ENCODE measurements around the gene CDT1.
"Not testable (repeated sequence)": the region's sequence is repeated elsewhere in the genome, so short reads cannot be mapped to it uniquely, and the experiment has no call there.

Gene CDT1

GRCh38 chr16:88821168-88821850 is 17.7 kb downstream of the CDT1 start:
- H3K4me3 ChIP-seq (ENCODE audit: low read length), result no peak overlapping the region
- no peak for DNase-seq (ENCODE audit: low read depth, low spot score)
- no peaks in the 10 kb centered on the region for H3K27me3 ChIP-seq (ENCODE audit: control insufficient read depth, insufficient read depth, low read length)
- no CpG with 5 or more reads among the region's 22 CpGs for WGBS (ENCODE audit: insufficient coverage, insufficient read length)
- no peaks in the 10 kb centered on the region for H3K4me1 ChIP-seq (ENCODE audit: control insufficient read depth, insufficient read depth, low read length)
- H3K36me3 ChIP-seq (ENCODE audit: control insufficient read depth, insufficient read depth, low read length), result no peaks in the 10 kb centered on the region; the same call in 1 of the 2 replicates
- no peaks in the 10 kb centered on the region for H3K9me3 ChIP-seq (ENCODE audit: control insufficient read depth, insufficient read depth, low read length)
- no peak overlapping the region for H3K27ac ChIP-seq (ENCODE audit: low read length)

GRCh38 chr16:88822281-88823040 is 18.9 kb downstream of the CDT1 start:
- no peak overlapping the region for H3K27ac ChIP-seq (ENCODE audit: low read length)
- H3K4me1 ChIP-seq (ENCODE audit: control insufficient read depth, insufficient read depth, low read length), result no peaks in the 10 kb centered on the region
- H3K9me3 ChIP-seq (ENCODE audit: control insufficient read depth, insufficient read depth, low read length), result no peaks in the 10 kb centered on the region
- DNase-seq (ENCODE audit: low read depth, low spot score), result no peak
- no peak overlapping the region for H3K4me3 ChIP-seq (ENCODE audit: low read length)
- no peaks in the 10 kb centered on the region for H3K27me3 ChIP-seq (ENCODE audit: control insufficient read depth, insufficient read depth, low read length)
- no CpG with 5 or more reads among the region's 24 CpGs for WGBS (ENCODE audit: insufficient coverage, insufficient read length)
- no peaks in the 10 kb centered on the region; the same call in 1 of the 2 replicates for H3K36me3 ChIP-seq (ENCODE audit: control insufficient read depth, insufficient read depth, low read length)

- WGBS (ENCODE audit: insufficient coverage, insufficient read length), result no CpG with 5 or more reads among the region's 31 CpGs
- H3K36me3 ChIP-seq (ENCODE audit: control insufficient read depth, insufficient read depth, low read length), result not testable (repeated sequence)
Measured at GRCh38 chr16:88823646-88824045, 20.1 kb downstream of the CDT1 start.

DNA sequence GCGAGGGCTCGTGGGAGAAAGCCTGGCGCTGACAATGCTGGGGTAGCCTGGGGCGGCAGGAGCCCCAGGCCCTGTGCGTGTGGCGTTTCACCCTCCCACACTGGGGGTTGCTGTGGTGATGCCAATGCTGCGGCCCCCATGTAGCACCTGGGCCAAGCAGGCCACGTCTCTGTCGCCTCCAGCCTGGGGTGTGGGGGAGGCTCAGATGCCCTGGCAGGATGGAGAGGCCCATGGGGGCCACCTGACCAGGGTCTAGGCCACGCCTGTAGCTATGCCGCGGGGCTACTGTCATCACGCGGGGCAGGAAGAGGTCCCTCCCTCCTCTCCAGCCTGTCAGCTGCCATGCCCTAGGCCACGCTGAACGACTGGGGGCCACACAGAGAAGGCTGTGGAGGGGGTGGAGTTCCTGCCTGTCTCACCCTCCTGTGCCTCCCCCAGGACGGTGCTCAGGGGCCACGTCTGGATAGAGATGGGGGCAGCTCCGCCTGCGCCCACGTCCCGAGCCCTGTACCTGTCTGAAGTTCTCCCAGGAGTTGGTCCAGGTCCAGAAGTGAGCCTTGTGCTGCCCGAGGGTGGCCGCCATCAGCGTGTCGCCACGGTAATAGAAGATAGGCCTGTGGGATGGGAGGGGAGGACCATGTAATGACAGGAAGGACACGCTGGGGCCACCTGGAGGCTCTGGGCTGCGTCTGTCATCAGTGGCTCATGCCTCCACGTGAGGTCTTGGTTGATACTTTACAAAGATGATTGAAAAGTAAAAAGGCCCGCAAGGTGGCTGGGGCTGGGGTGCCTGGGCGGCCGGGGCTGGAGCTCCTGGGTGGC is 20.9 kb downstream of the CDT1 start:
- Histone ChIP-seq H3K36me3 (ENCODE audit: control insufficient read depth, insufficient read depth, low read length) (no peaks in the 10 kb centered on the region; the same call in 1 of the 2 replicates), H3K27me3 (ENCODE audit: control insufficient read depth, insufficient read depth, low read length) (no peaks in the 10 kb centered on the region), H3K9me3 (ENCODE audit: control insufficient read depth, insufficient read depth, low read length) (no peaks in the 10 kb centered on the region), H3K4me3 (ENCODE audit: low read length) (no peak overlapping the region), H3K27ac (ENCODE audit: low read length) (no peak overlapping the region), H3K4me1 (ENCODE audit: control insufficient read depth, insufficient read depth, low read length) (no peaks in the 10 kb centered on the region)
- no CpG with 5 or more reads among the region's 33 CpGs for WGBS (ENCODE audit: insufficient coverage, insufficient read length)
- no peak for DNase-seq (ENCODE audit: low read depth, low spot score)

More at GRCh38 chr16:88823646-88824045, 20.1 kb downstream of the CDT1 start:
- not testable (repeated sequence) for H3K27me3 ChIP-seq (ENCODE audit: control insufficient read depth, insufficient read depth, low read length); H3K4me1 ChIP-seq (ENCODE audit: control insufficient read depth, insufficient read depth, low read length); H3K27ac ChIP-seq (ENCODE audit: low read length); DNase-seq (ENCODE audit: low read depth, low spot score); H3K9me3 ChIP-seq (ENCODE audit: control insufficient read depth, insufficient read depth, low read length); H3K4me3 ChIP-seq (ENCODE audit: low read length)

DNA sequence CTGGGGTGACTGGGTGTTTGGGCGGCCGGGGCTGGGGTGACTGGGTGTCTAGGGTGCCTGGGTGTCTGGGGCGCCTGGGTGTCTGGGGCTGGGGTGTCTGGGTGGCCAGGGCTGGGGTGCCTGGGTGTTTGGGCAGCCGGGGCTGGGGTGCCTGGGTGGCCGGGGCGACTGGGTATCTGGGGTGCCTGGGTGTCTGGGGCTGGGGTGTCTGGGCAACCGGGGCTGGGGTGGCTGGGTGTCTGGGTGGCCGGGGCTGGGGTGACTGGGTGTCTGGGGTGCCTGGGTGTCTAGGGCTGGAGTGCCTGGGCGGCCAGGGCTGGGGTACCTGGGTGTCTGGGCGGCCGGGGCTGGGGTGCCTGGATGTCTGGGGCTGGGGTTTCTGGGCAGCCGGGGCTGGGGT is 21.6 kb downstream of the CDT1 start:
- DNase-seq (ENCODE audit: low read depth, low spot score), result no peak
- Histone ChIP-seq H3K27ac (ENCODE audit: low read length) (no peak overlapping the region), H3K27me3 (ENCODE audit: control insufficient read depth, insufficient read depth, low read length) (no peaks in the 10 kb centered on the region), H3K4me3 (ENCODE audit: low read length) (no peak overlapping the region), H3K4me1 (ENCODE audit: control insufficient read depth, insufficient read depth, low read length) (no peaks in the 10 kb centered on the region), H3K9me3 (ENCODE audit: control insufficient read depth, insufficient read depth, low read length) (no peaks in the 10 kb centered on the region), H3K36me3 (ENCODE audit: control insufficient read depth, insufficient read depth, low read length) (no peaks in the 10 kb centered on the region; the same call in 1 of the 2 replicates)
- no CpG with 5 or more reads among the region's 12 CpGs for whole genome bisulfite sequencing (ENCODE audit: insufficient coverage, insufficient read length)

GRCh38 chr16:88826070-88826840 is 22.7 kb downstream of the CDT1 start:
- no peaks in the 10 kb centered on the region; the same call in 1 of the 2 replicates for H3K36me3 ChIP-seq (ENCODE audit: control insufficient read depth, insufficient read depth, low read length)
- WGBS (ENCODE audit: insufficient coverage, insufficient read length), result no CpG with 5 or more reads among the region's 26 CpGs
- H3K4me1 ChIP-seq (ENCODE audit: control insufficient read depth, insufficient read depth, low read length), result no peaks in the 10 kb centered on the region
- no peak for DNase-seq (ENCODE audit: low read depth, low spot score)
- no peaks in the 10 kb centered on the region for H3K9me3 ChIP-seq (ENCODE audit: control insufficient read depth, insufficient read depth, low read length)
- H3K27ac ChIP-seq (ENCODE audit: low read length), result no peak overlapping the region
- no peak overlapping the region for H3K4me3 ChIP-seq (ENCODE audit: low read length)
- no peaks in the 10 kb centered on the region for H3K27me3 ChIP-seq (ENCODE audit: control insufficient read depth, insufficient read depth, low read length)

DNA sequence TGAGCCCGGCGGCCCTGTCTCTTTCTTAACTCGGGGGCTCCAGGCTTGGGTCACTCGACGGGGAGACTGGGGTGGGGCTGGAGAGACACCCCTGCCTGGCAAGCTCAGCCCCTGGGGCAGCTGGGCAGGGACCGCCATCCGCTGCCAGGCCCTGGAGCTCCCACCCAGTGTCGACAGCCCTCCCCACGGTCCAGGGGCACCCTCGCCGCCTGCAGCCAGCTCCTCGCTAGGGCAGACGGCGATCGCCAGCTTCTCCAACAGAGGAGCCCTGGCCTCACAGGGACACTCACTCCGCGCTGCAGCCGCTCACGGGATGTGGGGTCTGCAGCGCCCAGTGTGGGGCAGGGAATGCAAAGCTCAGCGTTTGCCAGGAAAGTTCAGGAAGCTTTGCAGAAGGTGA is 24.1 kb downstream of the CDT1 start:
- WGBS (ENCODE audit: insufficient coverage, insufficient read length), result no CpG with 5 or more reads among the region's 21 CpGs
- Histone ChIP-seq H3K27me3 (ENCODE audit: control insufficient read depth, insufficient read depth, low read length) (no peaks in the 10 kb centered on the region), H3K36me3 (ENCODE audit: control insufficient read depth, insufficient read depth, low read length) (no peaks in the 10 kb centered on the region; the same call in 1 of the 2 replicates), H3K9me3 (ENCODE audit: control insufficient read depth, insufficient read depth, low read length) (no peaks in the 10 kb centered on the region), H3K4me1 (ENCODE audit: control insufficient read depth, insufficient read depth, low read length) (no peaks in the 10 kb centered on the region), H3K27ac (ENCODE audit: low read length) (no peak overlapping the region), H3K4me3 (ENCODE audit: low read length) (no peak overlapping the region)
- DNase-seq (ENCODE audit: low read depth, low spot score), result no peak

DNA sequence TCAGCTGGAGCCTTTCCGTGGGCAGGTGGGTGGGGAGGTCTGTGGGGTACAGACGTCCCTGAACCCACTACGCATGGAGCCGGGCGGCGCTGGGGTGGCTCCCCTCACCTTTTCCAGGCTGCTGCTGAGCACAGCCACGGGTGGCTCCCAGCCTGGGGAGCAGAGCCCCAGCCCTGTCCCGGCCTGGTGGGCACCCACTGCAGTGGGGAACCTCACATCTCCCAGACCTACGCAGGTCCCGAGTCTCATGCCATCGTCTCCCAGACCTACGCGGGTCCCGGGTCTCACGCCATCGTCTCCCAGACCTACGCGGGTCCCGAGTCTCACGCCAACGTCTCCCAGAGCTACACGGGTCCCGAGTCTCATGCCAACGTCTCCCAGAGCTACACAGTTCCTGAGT is 25.1 kb downstream of the CDT1 start:
- Histone ChIP-seq H3K36me3 (ENCODE audit: control insufficient read depth, insufficient read depth, low read length) (no peaks in the 10 kb centered on the region; the same call in 1 of the 2 replicates), H3K9me3 (ENCODE audit: control insufficient read depth, insufficient read depth, low read length) (no peaks in the 10 kb centered on the region), H3K4me3 (ENCODE audit: low read length) (no peak overlapping the region), H3K4me1 (ENCODE audit: control insufficient read depth, insufficient read depth, low read length) (no peaks in the 10 kb centered on the region), H3K27ac (ENCODE audit: low read length) (no peak overlapping the region), H3K27me3 (ENCODE audit: control insufficient read depth, insufficient read depth, low read length) (no peaks in the 10 kb centered on the region)
- no peak for DNase-seq (ENCODE audit: low read depth, low spot score)
- WGBS (ENCODE audit: insufficient coverage, insufficient read length), result no CpG with 5 or more reads among the region's 24 CpGs

DNA sequence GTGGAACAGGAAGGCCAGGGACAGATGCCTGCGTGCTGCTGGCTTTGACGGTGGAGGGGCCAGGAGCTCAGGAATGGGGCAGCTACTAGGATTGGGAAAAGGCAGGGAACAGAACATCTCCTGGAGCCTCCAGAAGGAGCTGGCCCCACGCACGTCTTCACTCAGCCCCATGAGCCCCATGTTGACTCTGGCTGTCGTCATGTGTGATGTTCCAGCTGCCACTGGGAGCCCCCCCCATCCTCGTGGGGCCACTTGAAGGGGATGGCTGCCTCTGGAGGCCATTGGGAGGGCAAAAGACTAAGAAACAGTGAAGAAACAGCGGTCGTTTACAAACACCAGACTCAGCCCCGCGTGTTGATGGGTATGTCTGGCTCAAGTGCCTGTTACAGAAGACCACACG is 26.7 kb downstream of the CDT1 start:
- Histone ChIP-seq H3K4me3 (ENCODE audit: low read length) (no peak overlapping the region), H3K27me3 (ENCODE audit: control insufficient read depth, insufficient read depth, low read length) (no peaks in the 10 kb centered on the region), H3K9me3 (ENCODE audit: control insufficient read depth, insufficient read depth, low read length) (no peaks in the 10 kb centered on the region), H3K36me3 (ENCODE audit: control insufficient read depth, insufficient read depth, low read length) (no peaks in the 10 kb centered on the region), H3K27ac (ENCODE audit: low read length) (no peak overlapping the region), H3K4me1 (ENCODE audit: control insufficient read depth, insufficient read depth, low read length) (no peaks in the 10 kb centered on the region)
- no peak for DNase-seq (ENCODE audit: low read depth, low spot score)
- no CpG with 5 or more reads among the region's 11 CpGs for WGBS (ENCODE audit: insufficient coverage, insufficient read length)

- Histone ChIP-seq H3K4me1 (ENCODE audit: control insufficient read depth, insufficient read depth, low read length) (no peaks in the 10 kb centered on the region), H3K4me3 (ENCODE audit: low read length) (no peak overlapping the region), H3K9me3 (ENCODE audit: control insufficient read depth, insufficient read depth, low read length) (no peaks in the 10 kb centered on the region), H3K27ac (ENCODE audit: low read length) (no peak overlapping the region), H3K36me3 (ENCODE audit: control insufficient read depth, insufficient read depth, low read length) (peaks cover 2% of the 10 kb centered on the region; the same call in 1 of the 2 replicates), H3K27me3 (ENCODE audit: control insufficient read depth, insufficient read depth, low read length) (no peaks in the 10 kb centered on the region)
- no CpG with 5 or more reads among the region's 14 CpGs for WGBS (ENCODE audit: insufficient coverage, insufficient read length)
- DNase-seq (ENCODE audit: low read depth, low spot score), result no peak
Measured at GRCh38 chr16:88830783-88831182, 27.2 kb downstream of the CDT1 start.
